BJ (cell line): ENCODE results near the gene KRTAP10-10. TPM values are rescaled to one million over a fixed set of nuclear protein-coding genes. Genes with fewer than 3 reads are reported as not detected.

Experiments
- CTCF ChIA-PET: fragments of 350-600 bp; formaldehyde crosslinking; extraction: SDS; loops from one replicate; lab custom pipeline; 2021; ENCODE audit warnings: antibody characterized with exemption, inconsistent platforms; lab: Yijun Ruan, JAX
- POLR2A ChIA-PET: fragments of 300-600 bp; sonication (Branson Sonifier 250); formaldehyde crosslinking; extraction: SDS; loops from one replicate; lab custom pipeline; 2021; ENCODE audit warnings: antibody characterized with exemption; lab: Charles Lee
- DNase-seq: peaks from one replicate; pipeline ENCODE4 v3.0.0-alpha.2; 2011; ENCODE audit warnings: low read depth
- H3K27me3 ChIP-seq: 2 replicates; pipeline ENCODE4 v1.6.0; 2011; ENCODE audit warnings: low read length; ENCODE audit not compliant: control insufficient read depth, insufficient read depth
- H3K36me3 ChIP-seq: 2 replicates; pipeline ENCODE4 v1.5.1; 2011; ENCODE audit warnings: low read length; ENCODE audit not compliant: control insufficient read depth, insufficient read depth
- H3K4me3 ChIP-seq: 2 replicates; pipeline ENCODE4 v1.5.1; 2011; ENCODE audit warnings: low read depth, mild to moderate bottlenecking, control low read depth, low read length
- polyA plus RNA-seq: library from polyadenylated mRNA; depleted of rRNA; stranded (reverse); fragments of >200 nt; gene quantifications from 2 replicates; pipeline ENCODE4 v1.2.3, GENCODE V29; 2011
- TF ChIP-seq, protein P1 (sequence below): IDR thresholded peaks from 2 replicates; pipeline ENCODE4 v1.5.1; 2011; ENCODE audit warnings: low read depth, mild to moderate bottlenecking, control low read depth, inconsistent platforms, low read length, moderate library complexity; ENCODE audit not compliant: insufficient read depth

The KRTAP10-10 gene
- polyA plus RNA-seq, 1 experiment, result not detected

DNA sequence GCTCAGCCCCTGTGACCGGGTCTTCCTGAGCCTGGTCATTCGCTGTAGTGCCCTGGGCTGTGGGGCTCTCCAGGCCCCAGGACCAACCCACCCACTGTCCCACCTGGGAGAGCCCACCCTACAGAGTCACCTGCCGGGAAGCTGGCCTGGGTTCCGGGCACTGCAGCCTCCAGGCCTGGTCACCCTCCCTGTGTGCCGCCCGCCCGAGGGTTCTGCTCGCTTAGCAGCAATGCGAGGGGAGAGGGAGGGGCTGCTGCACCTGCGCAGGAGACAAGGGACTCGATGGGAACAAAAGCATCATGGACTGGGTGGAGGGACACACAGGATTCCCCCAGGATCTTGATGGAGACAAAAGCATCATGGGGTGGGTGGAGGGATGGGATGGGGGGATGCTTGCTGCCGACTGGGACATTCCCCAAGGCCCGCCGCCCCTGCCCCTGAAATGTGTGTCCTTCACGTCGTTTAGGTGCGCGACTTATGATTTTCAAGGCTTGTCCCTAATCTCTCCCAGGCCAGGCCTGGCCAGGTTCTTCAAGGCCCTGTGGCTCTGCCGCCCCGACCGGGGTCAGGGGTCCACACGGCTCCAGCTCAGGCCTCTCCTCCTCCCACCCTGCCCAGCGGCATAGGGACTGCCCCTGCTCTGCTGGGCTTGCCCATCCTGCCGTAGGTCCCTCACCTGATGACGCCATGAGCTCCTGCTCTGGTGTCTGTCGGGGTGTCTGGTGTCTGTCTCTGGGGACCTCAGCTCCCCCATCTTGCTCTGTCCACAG, 23.6 kb upstream of the KRTAP10-10 start:
- Histone ChIP-seq H3K4me3 (no peak overlapping the region), H3K36me3 (no peaks in the 10 kb centered on the region), H3K27me3 (no peaks in the 10 kb centered on the region)
- no peak for DNase-seq
- ChIA-PET CTCF (no interaction called here), POLR2A (no interaction called here)
- TF ChIP-seq, protein P1, sequence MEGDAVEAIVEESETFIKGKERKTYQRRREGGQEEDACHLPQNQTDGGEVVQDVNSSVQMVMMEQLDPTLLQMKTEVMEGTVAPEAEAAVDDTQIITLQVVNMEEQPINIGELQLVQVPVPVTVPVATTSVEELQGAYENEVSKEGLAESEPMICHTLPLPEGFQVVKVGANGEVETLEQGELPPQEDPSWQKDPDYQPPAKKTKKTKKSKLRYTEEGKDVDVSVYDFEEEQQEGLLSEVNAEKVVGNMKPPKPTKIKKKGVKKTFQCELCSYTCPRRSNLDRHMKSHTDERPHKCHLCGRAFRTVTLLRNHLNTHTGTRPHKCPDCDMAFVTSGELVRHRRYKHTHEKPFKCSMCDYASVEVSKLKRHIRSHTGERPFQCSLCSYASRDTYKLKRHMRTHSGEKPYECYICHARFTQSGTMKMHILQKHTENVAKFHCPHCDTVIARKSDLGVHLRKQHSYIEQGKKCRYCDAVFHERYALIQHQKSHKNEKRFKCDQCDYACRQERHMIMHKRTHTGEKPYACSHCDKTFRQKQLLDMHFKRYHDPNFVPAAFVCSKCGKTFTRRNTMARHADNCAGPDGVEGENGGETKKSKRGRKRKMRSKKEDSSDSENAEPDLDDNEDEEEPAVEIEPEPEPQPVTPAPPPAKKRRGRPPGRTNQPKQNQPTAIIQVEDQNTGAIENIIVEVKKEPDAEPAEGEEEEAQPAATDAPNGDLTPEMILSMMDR, result no peak

DNA sequence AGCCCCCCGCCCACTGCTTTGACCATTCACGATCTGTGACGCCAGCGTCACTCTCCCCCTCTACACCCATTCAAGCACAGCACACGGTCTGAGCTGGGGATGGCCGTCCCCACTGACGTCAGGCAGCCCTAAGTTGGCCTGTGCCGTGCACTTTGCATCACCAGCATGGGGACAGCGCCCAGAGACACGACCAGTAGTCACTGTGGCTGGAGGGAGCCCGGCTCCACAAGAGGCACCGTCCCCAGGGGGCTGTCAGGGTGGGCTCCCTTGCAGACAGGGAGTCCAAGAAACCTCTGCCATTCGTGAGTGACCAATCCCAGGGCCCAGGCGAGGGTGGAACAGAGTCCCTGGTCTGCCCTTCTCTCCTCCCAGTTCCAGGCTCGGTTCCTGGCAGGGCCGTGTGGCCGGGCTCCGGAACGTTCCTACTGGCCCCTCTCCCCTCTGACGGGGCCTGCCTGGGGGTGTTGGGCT, 23.0 kb upstream of the KRTAP10-10 start:
- no peak for DNase-seq
- Histone ChIP-seq H3K4me3 (no peak overlapping the region), H3K36me3 (no peaks in the 10 kb centered on the region), H3K27me3 (no peaks in the 10 kb centered on the region)
- ChIA-PET POLR2A (no interaction called here), CTCF (no interaction called here)
- TF ChIP-seq, protein P1, result no peak

DNA sequence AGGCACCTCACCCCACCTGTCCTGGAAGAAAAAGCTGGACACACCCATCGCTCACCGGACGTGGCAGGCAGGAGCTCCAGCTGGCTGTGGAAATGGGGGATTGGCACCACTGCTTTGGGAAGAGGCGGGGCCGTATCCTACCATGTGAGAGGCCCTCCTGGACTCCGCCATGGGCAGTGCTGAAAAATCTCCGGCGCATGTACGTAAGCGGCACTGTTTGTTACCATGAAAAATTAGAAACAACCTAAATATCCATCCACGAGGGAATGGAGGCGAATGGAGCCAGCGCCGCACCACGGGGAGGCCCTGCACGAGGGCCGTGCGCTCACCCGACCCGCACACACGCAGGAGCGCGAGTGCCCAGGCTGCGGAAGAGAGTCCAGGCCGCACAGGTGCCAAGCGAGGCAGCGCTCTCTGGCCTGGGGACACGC, 22.2 kb upstream of the KRTAP10-10 start:
- POLR2A ChIA-PET, result no interaction called here
- TF ChIP-seq, protein P1, result no peak

DNA sequence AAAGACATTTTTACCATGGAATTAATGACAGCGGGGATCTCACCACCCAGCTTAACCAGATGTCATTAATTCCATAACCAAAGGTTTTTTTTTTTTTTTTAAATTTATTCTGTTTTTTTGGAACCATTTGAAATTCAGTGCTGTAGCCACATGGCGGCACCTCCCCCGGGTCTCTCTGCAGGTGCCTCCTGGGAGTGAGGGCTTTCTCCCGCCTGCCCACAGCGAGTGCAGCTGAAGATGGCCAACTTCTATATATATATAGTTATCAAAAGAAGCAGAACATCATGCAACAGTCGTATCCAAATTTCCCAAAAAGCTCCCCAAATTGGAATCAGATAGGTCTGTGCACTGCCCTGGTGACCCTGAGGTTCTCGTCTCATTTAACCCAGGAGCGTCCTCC, 21.7 kb upstream of the KRTAP10-10 start:
- ChIA-PET POLR2A (no interaction called here), CTCF (no interaction called here)
- Histone ChIP-seq H3K4me3 (no peak overlapping the region), H3K27me3 (no peaks in the 10 kb centered on the region), H3K36me3 (no peaks in the 10 kb centered on the region)
- DNase-seq, result no peak
- TF ChIP-seq, protein P1, result no peak

More for the DNA sequence above, 22.2 kb upstream of the KRTAP10-10 start:
- no peak for DNase-seq
- Histone ChIP-seq H3K4me3 (no peak overlapping the region), H3K36me3 (no peaks in the 10 kb centered on the region), H3K27me3 (no peaks in the 10 kb centered on the region)
- CTCF ChIA-PET, result no interaction called here

DNA sequence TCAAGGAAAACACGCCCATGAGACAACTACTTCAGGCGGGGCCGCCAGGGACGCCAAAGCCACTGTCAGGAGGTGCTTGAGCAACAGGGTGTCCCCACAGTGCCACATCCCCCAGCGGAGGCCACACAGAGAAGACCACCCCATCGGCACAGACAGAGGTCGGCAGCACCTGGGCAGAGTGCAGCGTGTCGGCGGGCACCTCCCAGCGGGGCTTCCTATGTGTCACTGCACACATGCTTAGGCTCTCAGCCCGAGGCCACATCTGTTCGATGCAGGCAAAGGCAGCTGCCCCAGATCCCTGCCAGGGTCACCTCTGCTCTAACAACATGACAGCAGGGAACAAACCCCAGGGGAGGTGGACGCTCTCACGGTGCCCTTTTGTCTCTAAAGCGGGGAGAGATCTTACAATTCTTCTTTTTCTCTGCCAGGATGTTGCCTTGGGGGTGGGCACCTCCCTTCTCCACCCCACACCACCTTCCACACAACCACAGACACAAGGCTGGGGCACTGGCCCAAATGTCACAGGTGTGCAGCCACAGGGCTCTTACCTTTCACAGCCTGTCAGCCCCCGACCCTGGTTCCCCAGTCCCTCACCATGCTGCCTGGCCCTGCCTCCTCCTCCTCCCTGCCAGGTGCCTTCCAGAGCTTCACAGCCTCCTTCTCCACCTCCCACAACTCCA, 21.1 kb upstream of the KRTAP10-10 start:
- DNase-seq, result no peak
- H3K36me3 ChIP-seq, result no peaks in the 10 kb centered on the region
- no peaks in the 10 kb centered on the region for H3K27me3 ChIP-seq
- TF ChIP-seq, protein P1, result no peak
- CTCF ChIA-PET, result no interaction called here
- no peak overlapping the region for H3K4me3 ChIP-seq
- POLR2A ChIA-PET, result no interaction called here
